Amygdala (tissue), 56 donors: Measurements from ENCODE around the gene DOK3.
"Not testable (repeated sequence)": the region's sequence is repeated elsewhere in the genome, so short reads cannot be mapped to it uniquely, and the experiment has no call there.

Experiments
- DNase-seq, 56 donors: peaks; one replicate each; lab custom pipeline; 2025; lab: John Stamatoyannopoulos, UW

DOK3 gene

GRCh38 chr5:177537389-177538361 lies 28.0 kb upstream of the DOK3 start:
- DNase-seq = peak in 1 of 56 donors; percentile 16

- DNase-seq = no peak
These were observed 26.8 kb upstream of the DOK3 start for GRCh38 chr5:177536386-177536785.

DNA sequence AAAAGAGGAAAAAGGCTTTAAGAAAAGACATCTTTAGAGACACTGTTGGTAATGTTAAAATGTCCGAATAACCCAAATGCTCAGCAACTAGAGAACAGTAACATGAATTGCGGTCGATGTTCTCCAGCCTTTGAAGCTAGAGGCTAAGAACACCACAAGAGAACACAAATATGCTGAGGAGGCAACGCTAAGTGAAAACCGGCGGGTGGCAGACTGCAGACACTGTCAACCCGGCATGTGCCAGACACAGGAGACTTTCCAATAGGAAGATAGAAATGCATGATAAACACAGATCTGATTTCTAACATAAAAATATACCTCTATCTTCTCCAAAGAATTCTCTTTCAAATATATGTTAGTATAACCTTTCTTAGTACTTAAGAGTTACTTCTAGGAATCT lies 25.5 kb upstream of the DOK3 start:
- peak in 1 of 56 donors; percentile 26 for DNase-seq

DNA sequence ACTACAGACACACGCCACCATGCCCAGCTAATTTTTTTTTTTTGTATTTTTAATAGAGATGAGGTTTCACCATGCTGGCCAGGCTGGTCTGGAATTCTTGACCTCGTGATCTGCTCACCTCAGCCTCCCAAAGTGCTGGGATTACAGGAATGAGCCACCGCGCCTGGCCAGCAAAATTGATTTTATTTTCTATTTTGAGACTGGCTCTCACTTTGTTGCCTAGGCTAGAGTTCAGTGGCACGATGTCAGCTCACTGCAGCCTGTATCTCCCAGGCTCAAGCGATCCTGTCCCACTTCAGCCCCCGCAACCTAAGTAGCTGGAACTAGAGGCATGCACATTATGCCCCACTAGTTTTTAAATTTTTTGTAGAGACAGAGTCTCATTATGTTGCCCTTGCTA lies 24.8 kb upstream of the DOK3 start:
- not testable (repeated sequence) for DNase-seq

DNA sequence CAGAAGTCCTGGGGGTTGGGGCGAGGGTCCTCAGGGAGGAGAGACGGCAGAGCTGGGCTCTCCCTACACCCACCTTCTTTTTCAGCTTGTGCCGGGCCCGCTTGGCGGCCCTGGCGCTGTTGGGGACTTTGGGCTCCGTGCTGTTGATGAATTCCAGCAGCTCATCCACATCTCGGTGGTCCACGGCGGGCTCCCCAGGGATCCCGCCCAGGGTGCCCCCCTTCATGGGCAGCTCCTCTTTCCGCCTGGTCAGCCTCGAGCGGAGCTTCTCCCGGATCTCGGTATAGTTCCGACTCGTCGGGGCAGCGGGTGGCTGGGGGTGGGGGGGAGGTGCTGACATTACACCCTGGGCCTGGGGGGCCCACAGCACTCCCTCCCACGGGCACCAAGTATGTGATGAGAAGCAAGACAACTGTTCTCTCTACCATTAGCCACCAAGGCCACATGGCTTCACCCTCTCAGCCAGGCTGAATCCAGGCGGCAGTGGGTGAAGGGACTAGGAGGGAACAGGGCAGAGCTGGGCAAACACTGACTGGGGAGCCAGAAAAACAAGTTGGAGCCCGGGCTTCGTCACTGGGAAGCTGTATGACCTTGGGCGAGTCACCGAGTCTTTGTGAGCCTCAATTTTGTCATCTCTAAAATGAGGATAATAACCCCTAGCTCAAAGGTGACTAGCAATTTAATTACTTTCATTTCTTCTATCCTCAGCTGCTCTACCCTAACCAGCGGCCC lies 21.7 kb upstream of the DOK3 start:
- DNase-seq = no peak

- DNase-seq = no peak
These were observed 21.0 kb upstream of the DOK3 start for GRCh38 chr5:177530638-177531037.

DNA sequence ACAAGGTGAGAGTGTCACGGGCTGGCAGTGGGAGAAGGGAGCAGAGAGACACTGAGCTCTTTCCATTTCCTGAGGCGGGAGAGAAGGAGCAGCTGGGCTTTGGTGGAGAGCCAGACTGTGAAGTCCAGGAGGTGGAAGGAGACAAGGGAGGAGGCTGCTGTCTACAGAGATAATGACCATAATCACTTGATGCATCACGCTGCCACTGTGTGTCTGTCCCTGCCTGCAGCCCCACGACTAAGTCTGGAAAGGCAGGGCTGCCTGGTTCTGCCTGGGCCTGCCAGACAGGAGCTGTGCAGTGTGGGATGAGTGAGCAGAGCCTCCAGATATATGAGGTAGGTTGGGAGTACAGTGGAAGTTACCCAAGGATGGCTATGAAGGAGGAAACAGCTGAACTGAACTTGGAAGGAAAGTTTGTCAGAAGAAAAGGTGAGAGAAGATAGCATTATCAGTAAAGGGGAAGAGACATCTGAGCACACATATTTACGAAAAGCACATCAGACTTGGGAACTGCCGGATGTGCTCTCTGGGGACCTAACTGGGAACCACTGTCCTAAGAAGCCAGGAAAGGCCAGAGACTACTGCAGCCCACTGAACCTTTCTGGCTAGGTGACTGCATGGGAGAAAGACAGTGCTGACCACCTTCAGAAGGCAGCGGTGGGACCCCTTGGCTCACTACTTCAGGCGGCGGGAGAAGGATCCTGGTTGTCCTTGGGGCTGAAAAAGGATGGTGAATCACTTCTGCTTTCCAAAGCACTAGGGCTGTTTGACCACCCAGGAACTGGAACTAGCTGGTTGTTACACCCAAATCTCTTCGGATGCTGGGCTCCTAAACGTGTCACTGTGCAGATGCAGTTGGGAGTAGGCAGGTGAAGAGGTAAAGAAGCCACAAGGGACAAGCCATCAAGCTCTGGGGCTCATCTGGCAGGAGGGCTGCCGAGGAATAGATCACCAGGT lies 19.9 kb upstream of the DOK3 start:
- DNase-seq = no peak

DNA sequence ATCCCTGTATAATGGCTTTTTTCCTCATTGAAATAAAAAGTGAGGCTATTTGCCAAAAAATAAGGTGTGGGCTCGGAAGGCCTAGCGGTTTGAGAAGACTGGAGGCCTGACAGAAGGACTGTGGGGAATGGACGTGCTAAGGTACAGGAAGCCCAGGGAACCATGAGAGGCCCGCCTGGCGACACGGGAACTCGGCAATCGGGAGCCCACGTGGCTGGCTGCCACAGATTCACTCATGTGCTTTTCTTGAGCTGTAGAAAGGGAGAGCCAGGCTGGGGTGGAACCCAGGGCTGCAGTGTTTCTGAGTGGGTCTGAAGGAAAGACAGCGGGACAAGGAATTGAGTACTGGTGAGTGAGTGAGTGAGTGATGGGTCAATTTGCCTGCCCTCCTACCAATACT lies 19.0 kb upstream of the DOK3 start:
- no peak for DNase-seq

GRCh38 chr5:177527595-177527994 lies 18.0 kb upstream of the DOK3 start:
- no peak for DNase-seq

- no peak for DNase-seq
These were observed 17.2 kb upstream of the DOK3 start for GRCh38 chr5:177526791-177527190.

GRCh38 chr5:177526191-177526590 lies 16.6 kb upstream of the DOK3 start:
- no peak for DNase-seq

DNA sequence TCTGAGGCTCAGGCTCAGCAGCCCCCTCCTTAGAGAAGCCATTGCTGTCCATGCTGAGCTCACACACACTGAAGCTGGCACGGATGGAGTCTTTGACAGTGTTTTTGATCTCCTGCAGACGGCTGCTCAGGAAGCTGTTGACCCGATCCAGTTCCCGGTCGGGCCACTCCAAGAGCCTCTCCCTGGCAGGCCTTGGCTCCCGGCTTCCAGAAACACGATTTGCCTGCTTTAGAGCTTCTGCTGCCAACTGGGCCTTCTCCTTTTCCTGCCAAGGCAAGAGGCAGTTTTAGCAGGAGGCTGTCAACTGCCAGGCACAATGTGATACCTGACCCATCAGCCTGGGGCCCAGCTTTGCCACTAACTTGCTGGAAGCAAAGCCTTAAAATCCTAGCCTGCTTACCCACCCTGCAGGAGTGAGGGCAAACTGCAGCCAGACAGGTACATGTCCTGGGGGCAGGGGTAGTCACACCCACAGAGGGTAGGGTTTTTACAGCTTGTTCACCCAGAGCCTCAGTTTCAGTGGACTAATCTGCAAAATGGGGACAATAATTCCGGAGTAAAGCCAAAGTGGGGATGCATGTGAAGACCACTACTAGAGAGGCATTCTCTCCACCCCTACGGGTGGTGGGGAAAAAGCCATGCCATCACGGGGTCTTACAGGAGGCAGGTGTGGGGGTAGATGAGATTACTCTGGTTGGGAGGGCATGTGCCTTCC lies 15.5 kb upstream of the DOK3 start:
- peak in 4 of 56 donors; percentile 10 to 36 (median 26) for DNase-seq

GRCh38 chr5:177524539-177524900 lies 14.9 kb upstream of the DOK3 start:
- no peak for DNase-seq

GRCh38 chr5:177523711-177524538 lies 14.3 kb upstream of the DOK3 start:
- no peak for DNase-seq

GRCh38 chr5:177520916-177521513 lies 11.4 kb upstream of the DOK3 start:
- DNase-seq = peak in 2 of 56 donors; percentile 23 to 45

DNA sequence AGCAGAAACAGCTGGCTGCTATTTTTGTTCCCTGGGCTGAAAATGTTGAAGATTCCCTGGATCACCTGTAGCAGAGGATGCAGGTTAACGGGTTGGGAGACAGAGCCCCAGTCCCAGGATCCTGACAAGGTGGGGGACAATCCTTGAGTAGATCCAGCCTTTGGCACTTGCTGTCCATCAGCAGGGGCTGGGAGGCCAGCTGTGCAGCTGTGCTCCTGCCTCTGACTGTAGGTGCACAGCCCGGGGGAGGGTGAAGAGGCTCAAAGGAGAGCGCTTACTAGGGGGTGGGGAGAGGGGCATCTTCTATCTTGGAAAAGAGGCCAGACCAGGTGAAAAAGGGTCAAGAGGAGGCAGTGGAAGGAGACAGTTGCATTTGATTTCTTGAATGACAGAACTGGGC lies 10.6 kb upstream of the DOK3 start:
- no peak for DNase-seq

GRCh38 chr5:177519463-177520235 lies 10.0 kb upstream of the DOK3 start:
- DNase-seq = no peak
